Stomach (tissue), 9 donors: ENCODE results near the gene HIPK4. TPM values are rescaled to one million over a fixed set of nuclear protein-coding genes. Genes with fewer than 3 reads are reported as not detected.
A peak's percentile ranks its signal among the peaks of the same experiment; 100 is the strongest.

Source experiments
- DNase-seq, 2 donors: peaks; one replicate each; pipeline versions ENCODE4 v3.0.0 to v3.0.0-alpha.2; 2013 to 2019
- H3K27ac ChIP-seq, 5 donors: fragments of 200-600 bp in 4 of 5; sonication (generic) in 4 of 5; one replicate each; pipeline ENCODE4 v1.5.1; 2013 to 2019; ENCODE audit warnings: mild to moderate bottlenecking in 1 of 5, moderate library complexity in 1 of 5
- H3K27me3 ChIP-seq, 3 donors: fragments of 200-600 bp; sonication (generic); one replicate each; pipeline ENCODE4 v1.5.1; 2017 to 2019; ENCODE audit warnings: mixed run types in 1 of 3
- H3K36me3 ChIP-seq, 4 donors: fragments of 200-600 bp; sonication (generic); 1 replicate in 3 of 4; 2 replicates in 1 of 4; pipeline ENCODE4 v1.5.1; 2016 to 2019
- H3K4me1 ChIP-seq, 4 donors: fragments of 200-600 bp; sonication (generic); one replicate each; pipeline ENCODE4 v1.5.1; 2016 to 2019
- H3K4me3 ChIP-seq, 4 donors: fragments of 200-600 bp; sonication (generic) in 3 of 4; one replicate each; pipeline ENCODE4 v1.5.1; 2016 to 2019; ENCODE audit warnings: mild to moderate bottlenecking in 1 of 4
- H3K9me3 ChIP-seq, 4 donors: fragments of 200-600 bp; sonication (generic); one replicate each; pipeline ENCODE4 v1.5.1; 2016 to 2019
- CTCF ChIP-seq, 7 experiments: fragments of 450-650 bp in 4 of 7; fragments of 200-600 bp in 3 of 7; sonication (generic) in 3 of 7; IDR thresholded peaks; one replicate each; pipeline ENCODE4 v1.5.1; 2016 to 2019; ENCODE audit warnings: antibody characterized with exemption in 7 of 7, control low read depth in 2 of 7, mild to moderate bottlenecking in 1 of 7
- EP300 ChIP-seq: sonication (generic); formaldehyde crosslinking; IDR thresholded peaks from one replicate; pipeline ENCODE4 v1.6.1; 2017; ENCODE audit warnings: antibody characterized with exemption
- POLR2A ChIP-seq, 4 donors: fragments of 450-650 bp; IDR thresholded peaks; one replicate each; pipeline ENCODE4 v1.6.1; 2016; ENCODE audit warnings: antibody characterized with exemption in 4 of 4, control low read depth in 2 of 4, mild to moderate bottlenecking in 1 of 4, moderate library complexity in 1 of 4
- POLR2AphosphoS5 ChIP-seq, 3 donors: sonication (generic); formaldehyde crosslinking; IDR thresholded peaks; one replicate each; pipeline ENCODE4 v1.6.1; 2016; ENCODE audit warnings: antibody characterized with exemption in 3 of 3
- WGBS, 5 donors: extraction: QIAGEN DNeasy Blood & Tissue Kit in 3 of 5; methylation state at CpG; one replicate each; pipeline versions ENCODE4 v1.1.5 to v1.1.7; 2013 to 2018; 5-methylcytosine and 5-hydroxymethylcytosine counted together
- intact Hi-C: fragments of 100-400 bp; cut with DNase I; formaldehyde crosslinking; loops from one replicate; pipeline ENCODE4 v1.15.1; 2023; ENCODE audit warnings: low total_unique reads
- polyA plus RNA-seq, 3 donors: library from polyadenylated mRNA; stranded (reverse); fragments of 200-250 nt; gene quantifications; one replicate each; pipeline ENCODE4 v1.2.3, GENCODE V29; 2013
- total RNA-seq, 5 donors: library from RNA; depleted of rRNA; stranded (reverse); fragments of >200 nt; gene quantifications; one replicate each; pipeline versions ENCODE4 v1.1.0 to v1.2.3, GENCODE V29; 2014 to 2016
- donor health status: healthy with polysubstance abuse.
- donor health status: Bipolar disorder and iron deficiency.
- donor health status: healthy.

The HIPK4 gene
- total and polyA plus RNA-seq, 8 donors = 0.05 to 0.46 (median 0.12) TPM; not detected in 5

- H3K27me3 ChIP-seq = no peaks in the 10 kb centered on the region
- H3K36me3 ChIP-seq = peaks cover 33 to 66% (median 63%) of the 10 kb centered on the region in 4 donors
- DNase-seq = no peak
- TF ChIP-seq POLR2A (IDR thresholded peaks at IDR 0.05) (no peak), EP300 (no peak), POLR2AphosphoS5 (IDR thresholded peaks at IDR 0.05) (no peak), CTCF (IDR thresholded peaks at IDR 0.05) (no peak)
- WGBS, 5 donors = 81 to 88% (median 87%) methylated on average over 9 to 16 of the region's 16 CpGs
- H3K4me1 ChIP-seq = peaks cover 0 to 28% (median 17%) of the 10 kb centered on the region in 4 donors
- no peak overlapping the region for H3K4me3 ChIP-seq
- intact Hi-C loops = no loop called here
- H3K9me3 ChIP-seq = no peaks in the 10 kb centered on the region
- no peak overlapping the region for H3K27ac ChIP-seq
Measured at GRCh38 chr19:40367577-40368434, 22.2 kb downstream of the HIPK4 start.

GRCh38 chr19:40366697-40367561 lies 23.1 kb downstream of the HIPK4 start:
- H3K36me3 ChIP-seq = peaks cover 29 to 61% (median 55%) of the 10 kb centered on the region in 4 donors
- peak overlapping the region in 2 of 4 donors; percentile 44 to 45 for H3K4me3 ChIP-seq
- peaks cover 0 to 28% (median 17%) of the 10 kb centered on the region in 4 donors for H3K4me1 ChIP-seq
- H3K9me3 ChIP-seq = no peaks in the 10 kb centered on the region
- DNase-seq = peak in 1 of 2 donors; percentile 76
- TF ChIP-seq POLR2A (IDR thresholded peaks at IDR 0.05) = no peak
- TF ChIP-seq POLR2AphosphoS5 (IDR thresholded peaks at IDR 0.05) = no peak
- TF ChIP-seq CTCF (IDR thresholded peaks at IDR 0.05) = no peak
- no peak for TF ChIP-seq EP300
- H3K27ac ChIP-seq = peak overlapping the region in 1 of 5 donors; percentile 56
- intact Hi-C loops = no loop called here
- no peaks in the 10 kb centered on the region for H3K27me3 ChIP-seq
- WGBS, 5 donors = 83 to 91% (median 88%) methylated on average over 17 to 27 of the region's 27 CpGs

- Histone ChIP-seq H3K9me3 (no peaks in the 10 kb centered on the region), H3K36me3 (peaks cover 22 to 52% (median 44%) of the 10 kb centered on the region in 4 donors), H3K27me3 (no peaks in the 10 kb centered on the region), H3K4me1 (peaks cover 0 to 32% (median 17%) of the 10 kb centered on the region in 4 donors), H3K27ac (peak overlapping the region in 3 of 5 donors; percentile 1 to 62 (median 56)), H3K4me3 (peak overlapping the region; percentile 42 to 45 (median 43))
- DNase-seq = peak; percentile 54 to 96
- WGBS, 5 donors = 19 to 30% (median 22%) methylated on average over 11 to 28 of the region's 28 CpGs
- intact Hi-C loops = no loop called here
- TF ChIP-seq EP300 = no peak
- TF ChIP-seq CTCF (IDR thresholded peaks at IDR 0.05) = no peak
- peak in 1 of 3 donors; percentile 33 for TF ChIP-seq POLR2AphosphoS5 (IDR thresholded peaks at IDR 0.05)
- no peak for TF ChIP-seq POLR2A (IDR thresholded peaks at IDR 0.05)
Measured at GRCh38 chr19:40365613-40366401, 24.2 kb downstream of the HIPK4 start.
